Measurements from ENCODE around the gene OPHN1.

GRCh38 chrX:68114573-68115129, 318.6 kb downstream of the OPHN1 start:
- TF ChIP-seq CTCF (IDR thresholded peaks at IDR 0.05) (no peak), POLR2A (IDR thresholded peaks at IDR 0.05) (no peak)

All from adrenal gland (tissue), 5 donors.